HEK293 (cell line): ENCODE results near the gene KANK2.

Experiments used
- CTCF ChIA-PET: fragments of 350-600 bp; formaldehyde crosslinking; extraction: SDS; loops from one replicate; lab custom pipeline; 2021; ENCODE audit warnings: antibody characterized with exemption; lab: Yijun Ruan, JAX
- POLR2A ChIA-PET: fragments of 300-600 bp; formaldehyde crosslinking; extraction: SDS; loops from one replicate; lab custom pipeline; 2020; ENCODE audit warnings: antibody characterized with exemption, inconsistent platforms; lab: Yijun Ruan, JAX
- H3K27ac ChIP-seq: fragments of 200-500 bp; sonication (Bioruptor generic); 2 replicates; pipeline ENCODE4 v1.5.1; 2014; ENCODE audit warnings: low read depth, low read length, control low read depth, inconsistent platforms; ENCODE audit errors: extremely low read depth
- H3K36me3 ChIP-seq, 2 experiments: fragments of 200-500 bp in 1 of 2; sonication (Bioruptor generic) in 1 of 2; 1 replicate in 1 of 2; 2 replicates in 1 of 2; pipeline ENCODE4 v1.5.1; 2014 to 2017; ENCODE audit warnings: inconsistent platforms in 2 of 2, low read length in 2 of 2; ENCODE audit not compliant: control insufficient read depth in 2 of 2, insufficient read depth in 1 of 2
- H3K4me1 ChIP-seq: fragments of 200-500 bp; sonication (Bioruptor generic); 2 replicates; pipeline ENCODE4 v1.5.1; 2014; ENCODE audit warnings: mild to moderate bottlenecking, low read length, inconsistent platforms; ENCODE audit not compliant: control insufficient read depth, insufficient read depth
- H3K4me3 ChIP-seq: 2 replicates; pipeline ENCODE4 v1.5.1; 2011; ENCODE audit warnings: low read depth, mild to moderate bottlenecking, control low read depth, low read length, moderate library complexity
- H3K9me3 ChIP-seq: fragments of 200-500 bp; sonication (Bioruptor generic); 2 replicates; pipeline ENCODE4 v1.5.1; 2014; ENCODE audit warnings: low read depth, low read length, inconsistent platforms; ENCODE audit not compliant: control insufficient read depth, insufficient read depth
- GLI2 ChIP-seq: fragments of 450-650 bp; formaldehyde crosslinking; IDR thresholded peaks from 2 replicates; pipeline ENCODE4; 2017; ENCODE audit warnings: missing biosample characterization, missing genetic modification characterization, low read depth, borderline replicate concordance
- GLIS2 ChIP-seq: fragments of 450-650 bp; formaldehyde crosslinking; IDR thresholded peaks from 2 replicates; pipeline ENCODE4 v1.5.1; 2016; ENCODE audit warnings: missing biosample characterization, missing genetic modification characterization
- KLF8 ChIP-seq: fragments of 450-650 bp; formaldehyde crosslinking; IDR thresholded peaks from 2 replicates; pipeline ENCODE4 v1.5.1; 2016; ENCODE audit warnings: missing biosample characterization, missing genetic modification characterization
- RBAK ChIP-seq: fragments of 450-650 bp; formaldehyde crosslinking; IDR thresholded peaks from 2 replicates; pipeline ENCODE4 v1.5.1; 2016; ENCODE audit warnings: missing biosample characterization, missing genetic modification characterization
- REPIN1 ChIP-seq: fragments of 450-650 bp; formaldehyde crosslinking; IDR thresholded peaks from 2 replicates; pipeline ENCODE4 v1.5.1; 2017; ENCODE audit warnings: missing biosample characterization, missing genetic modification characterization, low read depth
- ZBTB17 ChIP-seq: fragments of 450-650 bp; formaldehyde crosslinking; IDR thresholded peaks from 2 replicates; pipeline ENCODE4 v1.5.1; 2016; ENCODE audit warnings: missing biosample characterization, missing genetic modification characterization
- ZBTB7A ChIP-seq: fragments of 450-650 bp; formaldehyde crosslinking; IDR thresholded peaks from 2 replicates; pipeline ENCODE4 v1.5.1; 2016; ENCODE audit warnings: low read depth, missing biosample characterization, missing genetic modification characterization
- ZEB2 ChIP-seq: fragments of 450-650 bp; formaldehyde crosslinking; IDR thresholded peaks from 2 replicates; pipeline ENCODE4 v1.5.1; 2016; ENCODE audit warnings: missing biosample characterization, missing genetic modification characterization
- ZNF10 ChIP-seq: fragments of 450-650 bp; formaldehyde crosslinking; IDR thresholded peaks from 2 replicates; pipeline ENCODE4 v1.5.1; 2017; ENCODE audit warnings: missing biosample characterization, missing genetic modification characterization
- ZNF114 ChIP-seq: fragments of 450-650 bp; formaldehyde crosslinking; IDR thresholded peaks from 2 replicates; pipeline ENCODE4 v1.5.0; 2017; ENCODE audit warnings: missing biosample characterization, missing genetic modification characterization
- ZNF155 ChIP-seq: fragments of 450-650 bp; formaldehyde crosslinking; IDR thresholded peaks from 2 replicates; pipeline ENCODE4 v1.5.1; 2016; ENCODE audit warnings: missing biosample characterization, missing genetic modification characterization
- ZNF184 ChIP-seq: fragments of 450-650 bp; IDR thresholded peaks from 2 replicates; pipeline ENCODE4 v1.5.1; 2018; ENCODE audit warnings: missing biosample characterization, mild to moderate bottlenecking, missing genetic modification characterization
- ZNF266 ChIP-seq: fragments of 450-650 bp; formaldehyde crosslinking; IDR thresholded peaks from 2 replicates; pipeline ENCODE4 v1.5.1; 2016; ENCODE audit warnings: missing biosample characterization, missing genetic modification characterization, low read depth
- ZNF423 ChIP-seq: fragments of 450-650 bp; formaldehyde crosslinking; IDR thresholded peaks from 2 replicates; pipeline ENCODE4 v1.5.1; 2016; ENCODE audit warnings: missing biosample characterization, missing genetic modification characterization
- ZNF426 ChIP-seq: fragments of 450-650 bp; formaldehyde crosslinking; IDR thresholded peaks from 2 replicates; pipeline ENCODE4 v1.5.1; 2017; ENCODE audit warnings: missing biosample characterization, missing genetic modification characterization, mild to moderate bottlenecking, inconsistent platforms, moderate library complexity
- ZNF791 ChIP-seq: fragments of 450-650 bp; formaldehyde crosslinking; IDR thresholded peaks from 2 replicates; pipeline ENCODE4 v1.5.1; 2016; ENCODE audit warnings: missing biosample characterization, missing genetic modification characterization
- ZSCAN16 ChIP-seq: fragments of 450-650 bp; formaldehyde crosslinking; IDR thresholded peaks from 2 replicates; pipeline ENCODE4 v1.5.1; 2016; ENCODE audit warnings: missing biosample characterization, missing genetic modification characterization
- ZSCAN23 ChIP-seq: fragments of 450-650 bp; formaldehyde crosslinking; IDR thresholded peaks from 2 replicates; pipeline ENCODE4 v1.5.1; 2016; ENCODE audit warnings: missing biosample characterization, missing genetic modification characterization
- TF ChIP-seq, protein P1 (sequence below): fragments of 450-650 bp; IDR thresholded peaks from 2 replicates; pipeline ENCODE4 v1.5.1; 2018; ENCODE audit warnings: missing biosample characterization, missing genetic modification characterization
- TF ChIP-seq, protein P2 (sequence below): fragments of 450-650 bp; formaldehyde crosslinking; IDR thresholded peaks from 2 replicates; pipeline ENCODE4 v1.5.1; 2016; ENCODE audit warnings: missing biosample characterization, missing genetic modification characterization
- TF ChIP-seq, protein P3 (sequence below): fragments of 450-650 bp; IDR thresholded peaks from 2 replicates; pipeline ENCODE4 v1.5.1; 2018; ENCODE audit warnings: missing biosample characterization, mild to moderate bottlenecking, missing genetic modification characterization

KANK2 gene

DNA sequence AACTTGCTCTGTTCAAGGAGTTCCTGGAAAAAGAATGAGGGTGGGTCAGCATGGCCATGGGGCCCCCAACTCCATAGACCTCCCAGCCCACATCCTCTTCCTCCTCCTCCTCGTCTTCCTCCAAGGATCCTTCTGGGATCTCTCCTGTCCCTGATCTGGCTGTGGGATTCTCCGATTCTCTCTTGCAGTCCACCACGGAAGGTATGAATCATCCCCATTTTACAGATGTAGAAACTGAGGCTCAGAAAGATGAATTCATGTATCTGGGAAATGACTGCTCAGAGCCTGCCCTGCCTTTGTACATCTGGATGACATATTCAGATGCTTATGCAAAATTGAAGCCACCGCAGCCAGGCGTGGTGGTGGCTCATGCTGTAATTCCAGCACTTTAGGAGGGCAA, 2.2 kb upstream of the KANK2 start:
- no peak for TF ChIP-seq GLI2 (tag by site-specific recombination)
- 0 out of 2 replicates have a peak, but pooled peaks have one; percentile 34 for TF ChIP-seq ZBTB7A (tag by site-specific recombination)
- TF ChIP-seq, protein P1, sequence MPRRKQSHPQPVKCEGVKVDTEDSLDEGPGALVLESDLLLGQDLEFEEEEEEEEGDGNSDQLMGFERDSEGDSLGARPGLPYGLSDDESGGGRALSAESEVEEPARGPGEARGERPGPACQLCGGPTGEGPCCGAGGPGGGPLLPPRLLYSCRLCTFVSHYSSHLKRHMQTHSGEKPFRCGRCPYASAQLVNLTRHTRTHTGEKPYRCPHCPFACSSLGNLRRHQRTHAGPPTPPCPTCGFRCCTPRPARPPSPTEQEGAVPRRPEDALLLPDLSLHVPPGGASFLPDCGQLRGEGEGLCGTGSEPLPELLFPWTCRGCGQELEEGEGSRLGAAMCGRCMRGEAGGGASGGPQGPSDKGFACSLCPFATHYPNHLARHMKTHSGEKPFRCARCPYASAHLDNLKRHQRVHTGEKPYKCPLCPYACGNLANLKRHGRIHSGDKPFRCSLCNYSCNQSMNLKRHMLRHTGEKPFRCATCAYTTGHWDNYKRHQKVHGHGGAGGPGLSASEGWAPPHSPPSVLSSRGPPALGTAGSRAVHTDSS (tag by site-specific recombination): peak; percentile 70; the same call in 1 of the 2 replicates
- TF ChIP-seq KLF8: 0 out of 2 replicates have a peak, but pooled peaks have one; percentile 49
- TF ChIP-seq, protein P2, sequence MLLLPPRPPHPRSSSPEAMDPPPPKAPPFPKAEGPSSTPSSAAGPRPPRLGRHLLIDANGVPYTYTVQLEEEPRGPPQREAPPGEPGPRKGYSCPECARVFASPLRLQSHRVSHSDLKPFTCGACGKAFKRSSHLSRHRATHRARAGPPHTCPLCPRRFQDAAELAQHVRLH: 0 out of 2 replicates have a peak, but pooled peaks have one; percentile 19
- H3K4me1 ChIP-seq: 0 out of 2 replicates have a peak, but pooled peaks cover 2% of the 10 kb centered on the region
- no peaks in the 10 kb centered on the region for H3K9me3 ChIP-seq
- POLR2A ChIA-PET: no interaction called here
- no peak overlapping the region for H3K4me3 ChIP-seq
- no peak overlapping the region for H3K27ac ChIP-seq
- CTCF ChIA-PET: interaction anchor here (0.5 to 1.8 kb wide), 3 partner anchors 62 to 207 kb away, joined by 3 to 5 read pairs (median 3); no protein-coding TSS in a partner anchor
- H3K36me3 ChIP-seq: peaks cover 0 to 10% of the 10 kb centered on the region in 2 experiments; a peak in 1 of 3 replicates

DNA sequence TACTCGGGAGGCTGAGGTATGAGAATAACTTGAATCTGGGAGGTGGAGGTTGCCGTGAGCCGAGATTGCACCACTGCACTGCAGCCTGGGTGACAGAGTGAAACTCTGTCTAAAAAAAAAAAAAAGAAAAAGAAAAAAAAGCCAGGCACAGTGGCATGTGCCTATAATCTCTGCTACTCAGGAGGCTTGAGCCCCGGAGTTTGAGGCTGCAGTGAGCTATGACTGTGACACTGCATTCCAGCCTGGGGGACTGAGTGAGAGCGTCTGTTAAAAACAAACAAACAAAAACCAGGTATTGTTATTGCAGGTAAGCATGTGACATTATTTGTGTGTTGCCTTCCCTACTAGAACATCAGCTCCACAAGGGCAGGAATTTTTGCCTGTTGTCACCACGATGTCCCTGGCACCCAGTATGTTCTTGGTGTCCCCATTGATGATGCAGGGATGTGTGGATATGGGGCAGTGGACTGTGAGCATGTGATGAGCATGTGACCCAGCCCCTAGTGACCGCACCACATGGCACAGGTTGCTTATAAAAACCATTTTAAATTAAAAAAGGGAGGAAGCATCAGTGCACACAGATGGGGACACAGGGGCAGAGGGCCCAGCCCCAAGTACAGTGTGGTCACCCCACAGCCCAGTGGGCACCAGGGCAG, 1.6 kb upstream of the KANK2 start:
- POLR2A ChIA-PET: interaction anchor here (2.1 kb wide), 1 partner anchor 56 kb away, joined by 17 read pairs; no protein-coding TSS in a partner anchor
- CTCF ChIA-PET: interaction anchor here (0.6 to 1.8 kb wide), 4 partner anchors 8 to 73 kb away, joined by 3 to 5 read pairs (median 3); no protein-coding TSS in a partner anchor
- Histone ChIP-seq H3K4me1 (0 out of 2 replicates have a peak, but pooled peaks cover 2% of the 10 kb centered on the region), H3K27ac (no peak overlapping the region), H3K9me3 (no peaks in the 10 kb centered on the region), H3K4me3 (no peak overlapping the region), H3K36me3 (peaks cover 0 to 15% of the 10 kb centered on the region in 2 experiments; a peak in 1 of 3 replicates)
- TF ChIP-seq GLIS2 (tag by site-specific recombination) (no peak), ZNF10 (tag by site-specific recombination) (no peak), RBAK (tag by site-specific recombination) (no peak), ZNF184 (tag by site-specific recombination) (no peak), ZNF155 (tag by site-specific recombination) (no peak), ZSCAN16 (tag by site-specific recombination) (no peak), ZNF266 (tag by site-specific recombination) (no peak), ZEB2 (tag by site-specific recombination) (no peak), ZNF426 (tag by site-specific recombination) (no peak), ZBTB17 (no peak), REPIN1 (tag by site-specific recombination) (no peak), ZNF423 (tag by site-specific recombination) (no peak), ZNF791 (tag by site-specific recombination) (no peak), ZSCAN23 (tag by site-specific recombination) (no peak), ZNF114 (tag by site-specific recombination) (no peak)
- TF ChIP-seq, protein P3, sequence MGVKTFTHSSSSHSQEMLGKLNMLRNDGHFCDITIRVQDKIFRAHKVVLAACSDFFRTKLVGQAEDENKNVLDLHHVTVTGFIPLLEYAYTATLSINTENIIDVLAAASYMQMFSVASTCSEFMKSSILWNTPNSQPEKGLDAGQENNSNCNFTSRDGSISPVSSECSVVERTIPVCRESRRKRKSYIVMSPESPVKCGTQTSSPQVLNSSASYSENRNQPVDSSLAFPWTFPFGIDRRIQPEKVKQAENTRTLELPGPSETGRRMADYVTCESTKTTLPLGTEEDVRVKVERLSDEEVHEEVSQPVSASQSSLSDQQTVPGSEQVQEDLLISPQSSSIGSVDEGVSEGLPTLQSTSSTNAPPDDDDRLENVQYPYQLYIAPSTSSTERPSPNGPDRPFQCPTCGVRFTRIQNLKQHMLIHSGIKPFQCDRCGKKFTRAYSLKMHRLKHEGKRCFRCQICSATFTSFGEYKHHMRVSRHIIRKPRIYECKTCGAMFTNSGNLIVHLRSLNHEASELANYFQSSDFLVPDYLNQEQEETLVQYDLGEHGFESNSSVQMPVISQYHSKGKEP (tag by site-specific recombination): no peak
